Activated CD4-positive, alpha-beta T cell treated with anti-CD3 and anti-CD28 coated beads for 24 hours (primary cell): Measurements from ENCODE around the gene AGFG1.

Source experiments
- DNase-seq, 2 donors: peaks; one replicate each; pipeline ENCODE4 v3.0.0-alpha.2; 2020; ENCODE audit warnings: low read depth in 2 of 2

Gene AGFG1

GRCh38 chr2:227471924-227472264, at the start of gene AGFG1:
Gene AGFG1, plus strand, starts transcription at chr2:227472156. Its CDS starts 266 bp downstream, at chr2:227472422.
- DNase-seq: peak; percentile 83 to 84

- no peak for DNase-seq
These were observed 48.1 kb upstream of the AGFG1 start for GRCh38 chr2:227423656-227424499.

- DNase-seq: no peak
These were observed 43.1 kb upstream of the AGFG1 start for GRCh38 chr2:227428731-227429285.

GRCh38 chr2:227430639-227431038, 41.3 kb upstream of the AGFG1 start:
- DNase-seq: no peak

GRCh38 chr2:227433171-227433570, 38.8 kb upstream of the AGFG1 start:
- DNase-seq: no peak

- DNase-seq: no peak
These were observed 35.4 kb upstream of the AGFG1 start for GRCh38 chr2:227436436-227437174.

- no peak for DNase-seq
These were observed 32.7 kb upstream of the AGFG1 start for GRCh38 chr2:227439214-227439613.

GRCh38 chr2:227442639-227443038, 29.3 kb upstream of the AGFG1 start:
- no peak for DNase-seq

- no peak for DNase-seq
These were observed 27.9 kb upstream of the AGFG1 start for GRCh38 chr2:227443889-227444568.

- no peak for DNase-seq
These were observed 24.4 kb upstream of the AGFG1 start for GRCh38 chr2:227447606-227448005.

- no peak for DNase-seq
These were observed 21.6 kb upstream of the AGFG1 start for GRCh38 chr2:227450311-227450841.

GRCh38 chr2:227450926-227451654, 20.9 kb upstream of the AGFG1 start:
- DNase-seq: no peak

- DNase-seq: no peak
These were observed 20.3 kb upstream of the AGFG1 start for GRCh38 chr2:227451655-227451992.

- DNase-seq: no peak
These were observed 18.1 kb upstream of the AGFG1 start for GRCh38 chr2:227453810-227454209.

- no peak for DNase-seq
These were observed 17.6 kb upstream of the AGFG1 start for GRCh38 chr2:227454323-227454860.

- no peak for DNase-seq
These were observed 16.8 kb upstream of the AGFG1 start for GRCh38 chr2:227455200-227455599.

GRCh38 chr2:227456102-227456501, 15.9 kb upstream of the AGFG1 start:
- no peak for DNase-seq

GRCh38 chr2:227456772-227457171, 15.2 kb upstream of the AGFG1 start:
- DNase-seq: no peak

GRCh38 chr2:227460070-227460485, 11.9 kb upstream of the AGFG1 start:
- DNase-seq: peak; percentile 46 to 60

- DNase-seq: no peak
These were observed 11.1 kb upstream of the AGFG1 start for GRCh38 chr2:227460833-227461232.

- no peak for DNase-seq
These were observed 10.0 kb upstream of the AGFG1 start for GRCh38 chr2:227461811-227462461.
